NT2/D1 (cell line): ENCODE results near the gene POU3F3.

Experiments
- YY1 ChIP-seq: IDR thresholded peaks from 2 replicates; pipeline ENCODE4 v1.6.1; 2011; ENCODE audit not compliant: insufficient read length, insufficient read depth
- ZNF274 ChIP-seq: IDR thresholded peaks from 2 replicates; pipeline ENCODE4 v1.6.1; 2011; ENCODE audit warnings: mild to moderate bottlenecking, low read depth, low read length

DNA sequence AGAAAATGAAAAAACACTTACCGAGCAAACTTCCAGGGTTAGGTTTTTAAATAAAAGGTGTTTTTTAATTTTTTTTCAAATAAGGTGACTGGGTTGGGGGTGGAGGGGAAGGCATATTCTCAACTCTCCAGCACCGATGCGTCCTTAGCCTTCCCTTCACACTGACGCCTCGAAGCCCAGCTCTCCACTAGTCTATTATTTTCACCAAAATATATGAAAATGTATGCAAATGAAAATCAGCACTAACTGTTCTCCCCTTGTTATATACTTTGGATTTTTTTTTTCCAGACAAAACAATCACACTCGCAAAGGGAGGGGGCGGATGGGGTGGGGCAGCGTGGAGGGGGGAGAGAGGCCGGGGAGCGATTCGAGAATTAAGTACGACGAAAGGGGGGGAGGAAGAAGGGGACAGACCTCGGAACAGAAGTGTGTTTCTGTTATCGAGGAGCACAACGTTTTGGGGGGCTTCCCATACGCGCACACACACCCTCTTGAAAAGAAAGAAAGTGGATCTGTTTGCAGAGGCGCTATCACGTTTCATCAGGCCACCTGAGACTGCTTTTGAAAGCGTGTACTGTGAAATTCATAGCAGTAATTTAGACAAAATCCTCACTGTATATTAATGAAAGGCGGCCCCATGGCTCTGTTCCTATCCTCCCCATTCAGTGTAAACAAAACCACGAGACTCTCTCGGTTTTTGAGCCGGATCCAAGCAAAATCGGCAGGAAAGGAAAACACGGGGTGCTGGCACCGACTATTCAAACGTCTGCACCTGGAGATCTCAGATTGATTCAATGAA, 2.4 kb upstream of the POU3F3 start:
- no peak for TF ChIP-seq ZNF274
- no peak for TF ChIP-seq YY1
